Activated T-helper 2 cell treated with anti-CD3 and anti-CD28 coated beads, Interferon-gamma antibody, Interleukin-2, Interleukin-4, amounts not matched to agents 10 μg/mL and 5 μg/mL and 100 μg/mL, durations not matched to agents 14 hours and 24 hours and 36 hours (primary cell): ENCODE results near the gene GAREM1. TPM values are rescaled to one million over a fixed set of nuclear protein-coding genes. Genes with fewer than 3 reads are reported as not detected.

Source experiments
- DNase-seq: peaks from one replicate; pipeline ENCODE4 v3.0.0; 2021; ENCODE audit warnings: low spot score
- H3K27ac Mint-ChIP-seq: one replicate; pipeline ENCODE4 v1.8.0; 2021; ENCODE audit warnings: mixed read lengths
- H3K27me3 Mint-ChIP-seq: one replicate; pipeline ENCODE4 v1.8.0; 2021; ENCODE audit warnings: low read depth, mixed read lengths
- H3K36me3 Mint-ChIP-seq: one replicate; pipeline ENCODE4 v1.8.0; 2021; ENCODE audit warnings: low read depth, mixed read lengths
- H3K4me1 Mint-ChIP-seq: one replicate; pipeline ENCODE4 v1.8.0; 2021; ENCODE audit warnings: low read depth, mixed read lengths
- H3K4me3 Mint-ChIP-seq: one replicate; pipeline ENCODE4 v1.8.0; 2021; ENCODE audit warnings: low read depth, mild to moderate bottlenecking, moderate library complexity, mixed read lengths
- H3K9me3 Mint-ChIP-seq: one replicate; pipeline ENCODE4 v1.8.0; 2021; ENCODE audit warnings: mixed read lengths
- intact Hi-C: fragments of 100-400 bp; cut with micrococcal nuclease; formaldehyde crosslinking; loops from one replicate; pipeline ENCODE4 v1.15.1; 2023
- total RNA-seq: library from RNA; stranded (reverse); gene quantifications from 2 replicates; pipeline ENCODE4 v1.2.3, GENCODE V29; 2022

Gene GAREM1
- total RNA-seq, 1 donor from 2014 or later: not detected

DNA sequence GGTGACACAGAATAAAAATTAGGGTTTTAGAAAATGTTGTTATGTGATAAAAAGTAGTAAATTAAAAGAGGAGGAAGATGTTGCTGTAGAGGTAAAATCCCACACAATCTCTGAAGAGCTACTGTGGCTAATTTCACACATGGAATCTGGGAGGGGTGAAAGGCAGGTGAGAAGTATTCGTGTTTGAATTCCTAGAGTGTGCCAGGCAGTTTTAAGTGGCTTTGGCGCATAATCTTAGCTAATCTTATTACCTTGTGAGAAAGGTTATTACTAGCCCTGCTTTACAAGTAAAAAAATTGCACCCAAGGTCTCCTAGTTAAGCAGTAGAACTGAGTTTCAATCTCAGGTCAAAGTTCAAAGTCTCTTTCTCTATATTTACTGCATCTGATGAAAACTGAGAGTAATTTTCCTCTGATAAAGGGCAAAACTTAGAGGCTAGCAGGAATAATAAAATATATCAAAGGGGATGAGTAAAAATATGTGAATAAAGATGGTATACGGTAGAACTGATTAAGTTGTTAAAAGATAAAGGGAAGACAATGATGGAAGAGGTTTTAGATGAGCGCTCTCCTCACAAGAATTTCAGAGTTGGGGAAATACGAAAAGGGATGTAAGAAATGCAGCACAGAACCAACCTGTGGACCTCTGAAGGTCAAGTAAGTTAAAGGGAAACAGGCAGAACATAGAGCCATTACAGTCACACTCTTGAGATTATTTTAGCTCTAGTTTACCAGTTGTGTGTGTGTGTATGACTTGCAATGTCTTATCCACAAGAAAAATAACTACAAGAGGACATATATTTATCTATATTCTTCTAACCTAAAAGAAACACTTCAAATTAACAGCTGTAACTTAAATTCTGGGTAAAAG is 34.8 kb downstream of the GAREM1 start:
- no peak for DNase-seq
- peaks cover 31% of the 10 kb centered on the region for H3K27me3 Mint-ChIP-seq
- no peaks in the 10 kb centered on the region for H3K36me3 Mint-ChIP-seq
- no peaks in the 10 kb centered on the region for H3K9me3 Mint-ChIP-seq
- H3K4me1 Mint-ChIP-seq: no peaks in the 10 kb centered on the region
- no peak overlapping the region for H3K27ac Mint-ChIP-seq
- intact Hi-C loops: no loop called here
- H3K4me3 Mint-ChIP-seq: no peak overlapping the region

DNA sequence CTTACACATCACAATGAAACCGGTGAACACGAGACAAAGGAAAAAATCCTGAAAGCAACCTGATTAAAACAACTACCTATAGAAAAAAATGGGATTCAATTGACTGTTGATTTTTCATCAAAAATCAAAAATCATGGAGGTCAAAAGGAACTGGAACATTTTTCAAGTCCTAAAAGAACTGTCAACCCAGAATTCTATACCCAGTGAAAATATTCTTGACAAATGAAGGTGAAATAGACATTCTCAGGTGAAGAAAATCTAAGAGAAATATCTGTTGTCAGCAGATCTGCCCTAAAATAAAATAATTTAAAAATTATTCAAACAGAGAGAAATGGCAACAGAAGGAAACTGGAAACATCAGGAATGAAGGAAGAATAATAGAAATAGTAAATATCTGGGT is 38.9 kb downstream of the GAREM1 start:
- Mint-ChIP-seq H3K36me3 (no peaks in the 10 kb centered on the region), H3K27ac (no peak overlapping the region), H3K4me1 (no peaks in the 10 kb centered on the region), H3K27me3 (peaks cover 21% of the 10 kb centered on the region), H3K4me3 (no peak overlapping the region), H3K9me3 (no peaks in the 10 kb centered on the region)
- intact Hi-C loops: no loop called here
- DNase-seq: no peak

DNA sequence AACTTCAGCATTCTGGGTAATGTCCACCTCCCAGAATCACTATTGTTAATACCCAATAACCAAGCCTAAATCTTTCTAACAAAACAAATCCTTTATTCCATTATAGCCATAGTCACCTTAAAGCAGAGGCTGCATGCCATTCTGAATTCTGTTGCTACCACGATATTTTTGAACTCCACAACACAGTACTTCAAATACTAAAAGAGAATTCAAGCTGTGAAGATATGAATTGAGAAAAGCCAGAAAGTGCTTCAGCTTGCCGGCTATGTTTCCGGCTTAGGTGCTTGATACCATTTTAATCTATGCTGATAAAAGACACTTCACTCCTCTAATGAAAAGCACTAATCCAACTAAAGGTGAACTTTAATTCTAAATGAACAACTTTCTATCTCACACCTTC is 41.3 kb downstream of the GAREM1 start:
- H3K27me3 Mint-ChIP-seq: peaks cover 14% of the 10 kb centered on the region
- no peaks in the 10 kb centered on the region for H3K4me1 Mint-ChIP-seq
- no peak overlapping the region for H3K4me3 Mint-ChIP-seq
- no peaks in the 10 kb centered on the region for H3K9me3 Mint-ChIP-seq
- intact Hi-C loops: no loop called here
- H3K27ac Mint-ChIP-seq: no peak overlapping the region
- no peaks in the 10 kb centered on the region for H3K36me3 Mint-ChIP-seq
- no peak for DNase-seq

DNA sequence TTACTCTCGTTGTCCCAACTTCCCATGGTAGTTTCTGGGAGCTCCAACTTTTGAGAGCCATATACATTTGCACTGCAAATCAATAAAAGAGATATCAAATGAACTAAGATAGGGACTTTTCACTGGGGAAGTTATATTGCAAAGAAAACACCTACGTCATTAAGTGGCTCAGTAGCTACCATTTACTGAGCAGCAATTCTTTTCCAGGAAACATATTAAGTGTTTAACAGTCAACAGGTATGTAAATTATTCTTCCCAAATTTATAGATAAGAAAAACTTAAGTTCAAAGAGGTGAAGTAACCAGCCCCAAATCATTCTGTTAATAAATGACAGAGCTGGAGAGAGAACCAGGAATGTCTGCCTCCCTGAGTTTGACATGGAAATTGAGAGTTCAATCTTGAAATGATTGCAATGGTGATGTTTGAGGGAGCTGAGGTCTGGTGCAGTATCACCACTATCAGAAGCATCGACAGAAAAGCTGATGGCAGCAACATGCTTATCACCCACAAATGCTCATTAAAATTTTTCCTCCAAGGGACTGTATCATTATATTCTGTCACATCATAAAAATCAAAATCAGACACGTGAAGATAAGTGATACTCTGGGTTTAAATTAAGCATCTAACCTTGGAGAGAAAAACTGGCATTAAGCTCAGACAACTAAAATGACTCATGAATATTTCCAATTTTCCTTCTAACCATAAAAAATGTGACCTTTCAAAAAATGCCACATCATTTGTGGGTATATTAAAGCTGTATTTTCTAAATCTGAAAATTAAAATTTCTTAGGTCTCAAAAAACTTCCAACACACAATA is 43.4 kb downstream of the GAREM1 start:
- H3K4me1 Mint-ChIP-seq: no peaks in the 10 kb centered on the region
- H3K36me3 Mint-ChIP-seq: no peaks in the 10 kb centered on the region
- H3K27me3 Mint-ChIP-seq: peaks cover 7% of the 10 kb centered on the region
- H3K27ac Mint-ChIP-seq: no peak overlapping the region
- intact Hi-C loops: no loop called here
- no peaks in the 10 kb centered on the region for H3K9me3 Mint-ChIP-seq
- DNase-seq: no peak
- no peak overlapping the region for H3K4me3 Mint-ChIP-seq

DNA sequence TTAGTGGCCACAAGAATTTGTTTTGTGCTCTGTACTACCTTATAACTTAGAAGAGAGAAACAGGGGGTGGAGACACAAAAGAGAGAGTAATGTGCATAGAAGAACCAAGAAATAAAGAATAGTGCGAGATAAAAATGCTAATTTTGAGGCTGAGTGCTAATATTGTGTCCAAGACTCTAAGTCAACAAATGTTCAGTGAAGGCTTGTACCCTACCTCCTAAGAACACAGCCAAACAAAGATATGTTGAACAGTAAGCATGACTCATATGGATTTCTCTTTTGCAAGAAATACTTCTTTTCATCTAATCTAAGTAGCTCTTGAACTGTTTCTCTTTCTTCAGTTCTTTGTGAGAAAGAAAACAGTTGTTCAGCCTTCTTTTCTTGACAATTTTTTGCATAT is 45.2 kb downstream of the GAREM1 start:
- Mint-ChIP-seq H3K4me1 (no peaks in the 10 kb centered on the region), H3K27ac (no peak overlapping the region), H3K4me3 (no peak overlapping the region), H3K27me3 (peaks cover 6% of the 10 kb centered on the region), H3K9me3 (no peaks in the 10 kb centered on the region), H3K36me3 (no peaks in the 10 kb centered on the region)
- intact Hi-C loops: no loop called here
- no peak for DNase-seq

DNA sequence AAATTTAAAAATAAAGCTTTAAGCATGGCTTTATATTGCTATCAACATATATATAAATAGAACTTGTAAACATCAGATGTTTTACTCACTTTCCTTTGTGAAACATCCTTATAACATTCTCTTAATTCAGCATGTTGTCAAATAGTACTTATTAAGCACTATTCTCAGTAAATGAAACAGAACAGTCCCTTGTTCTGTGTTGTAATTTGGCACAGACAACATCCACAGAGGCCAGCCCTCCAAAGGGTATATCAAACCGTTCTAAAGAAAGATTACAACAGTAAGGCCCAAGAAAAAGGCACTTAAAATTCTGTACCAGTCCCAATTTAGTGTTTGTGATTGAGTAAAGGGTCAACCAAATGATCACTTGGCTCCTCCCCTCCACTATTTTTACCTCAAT is 46.0 kb downstream of the GAREM1 start:
- H3K36me3 Mint-ChIP-seq: no peaks in the 10 kb centered on the region
- H3K27ac Mint-ChIP-seq: no peak overlapping the region
- intact Hi-C loops: no loop called here
- no peak for DNase-seq
- no peak overlapping the region for H3K4me3 Mint-ChIP-seq
- H3K9me3 Mint-ChIP-seq: no peaks in the 10 kb centered on the region
- no peaks in the 10 kb centered on the region for H3K4me1 Mint-ChIP-seq
- H3K27me3 Mint-ChIP-seq: peaks cover 4% of the 10 kb centered on the region

DNA sequence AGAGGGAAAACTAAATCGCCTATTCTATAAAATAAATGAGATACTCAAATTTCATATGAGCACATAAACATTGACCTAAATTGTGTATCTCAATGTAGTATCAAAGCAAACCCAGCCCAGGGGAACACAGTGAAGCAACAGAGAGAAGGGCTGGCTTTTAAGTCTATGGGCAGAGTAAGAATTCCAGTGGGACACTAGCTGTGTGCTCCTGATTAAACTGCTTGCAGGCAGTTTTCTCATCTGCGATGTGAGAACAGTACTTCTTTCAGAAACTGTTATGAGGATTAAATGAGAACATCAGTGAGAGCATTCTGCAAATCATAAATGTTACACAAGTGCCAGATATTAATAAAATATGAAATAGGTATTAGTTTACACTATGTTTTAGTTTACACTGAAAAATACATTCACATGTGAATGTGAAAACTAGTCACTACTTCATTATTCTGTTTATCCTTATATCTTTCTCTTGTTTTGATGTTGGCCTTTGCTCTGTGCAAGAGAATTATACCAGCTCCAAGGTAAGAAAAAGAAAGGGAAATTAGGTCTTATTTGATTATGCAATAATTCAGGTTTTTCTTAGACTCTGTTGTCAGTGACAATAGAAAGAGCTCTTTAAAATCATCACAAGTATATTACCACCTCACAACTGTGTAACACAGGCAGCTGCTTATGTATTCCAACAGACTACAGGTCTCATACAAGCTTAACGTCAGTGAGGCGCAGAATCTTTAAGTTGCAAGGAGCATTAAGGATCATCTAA is 47.5 kb downstream of the GAREM1 start:
- no peak overlapping the region for H3K4me3 Mint-ChIP-seq
- intact Hi-C loops: no loop called here
- no peak overlapping the region for H3K27ac Mint-ChIP-seq
- H3K27me3 Mint-ChIP-seq: peaks cover 3% of the 10 kb centered on the region
- no peak for DNase-seq
- no peaks in the 10 kb centered on the region for H3K4me1 Mint-ChIP-seq
- no peaks in the 10 kb centered on the region for H3K36me3 Mint-ChIP-seq
- no peaks in the 10 kb centered on the region for H3K9me3 Mint-ChIP-seq

DNA sequence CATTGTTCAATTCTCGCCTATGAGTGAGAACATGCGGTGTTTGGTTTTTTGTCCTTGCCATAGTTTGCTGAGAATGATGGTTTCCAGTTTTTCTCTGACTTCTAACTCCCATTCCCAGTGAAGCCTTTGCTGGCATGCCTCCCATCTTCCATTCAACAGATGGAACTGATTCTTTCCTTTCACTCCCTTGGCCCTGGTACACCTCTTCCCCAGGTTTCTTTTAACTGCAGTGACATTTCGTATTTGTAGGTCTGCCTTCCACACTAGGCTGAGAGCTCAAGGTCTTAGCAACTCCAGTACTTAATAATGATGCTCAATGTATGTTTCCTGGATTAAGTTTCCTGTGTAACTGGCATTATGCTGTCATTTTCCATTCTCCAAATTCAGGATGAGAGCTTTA is 48.5 kb downstream of the GAREM1 start:
- DNase-seq: no peak
- intact Hi-C loops: no loop called here
- Mint-ChIP-seq H3K9me3 (no peaks in the 10 kb centered on the region), H3K4me1 (no peaks in the 10 kb centered on the region), H3K27ac (no peak overlapping the region), H3K36me3 (no peaks in the 10 kb centered on the region), H3K4me3 (no peak overlapping the region), H3K27me3 (peaks cover 3% of the 10 kb centered on the region)

DNA sequence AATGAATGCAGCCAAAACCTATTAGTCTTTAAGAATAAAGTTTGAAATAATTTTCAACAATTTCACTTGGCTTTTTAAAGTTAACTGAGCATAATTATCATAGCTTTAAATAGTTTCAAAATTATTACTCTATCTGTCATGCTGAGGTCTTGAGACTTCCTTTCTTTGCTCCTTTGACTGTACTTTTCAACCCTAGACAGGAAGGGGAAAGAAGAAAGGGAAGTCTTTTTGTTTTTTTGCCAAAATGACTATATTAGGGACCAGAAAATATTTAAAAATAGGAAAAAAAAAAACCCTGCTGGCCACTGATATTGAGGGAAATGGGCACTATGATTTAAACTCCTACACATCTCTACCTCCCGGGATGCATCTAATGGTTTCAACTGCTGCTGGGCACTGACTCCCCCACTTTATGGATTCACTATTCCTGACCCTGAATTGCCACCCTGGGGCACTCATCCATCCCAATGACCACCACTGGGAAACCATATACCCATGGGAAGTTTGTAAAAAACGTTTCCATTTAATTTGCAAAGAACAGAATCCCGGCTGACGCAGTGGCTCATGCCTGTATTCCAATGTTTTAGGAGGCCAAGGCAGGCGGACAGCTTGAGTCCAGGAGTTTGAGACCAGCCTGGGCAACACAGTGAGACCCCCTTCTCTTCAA is 50.5 kb downstream of the GAREM1 start:
- Mint-ChIP-seq H3K36me3 (no peaks in the 10 kb centered on the region), H3K9me3 (no peaks in the 10 kb centered on the region), H3K27ac (no peak overlapping the region), H3K4me3 (no peak overlapping the region), H3K4me1 (no peaks in the 10 kb centered on the region), H3K27me3 (peaks cover 3% of the 10 kb centered on the region)
- intact Hi-C loops: no loop called here
- DNase-seq: no peak

DNA sequence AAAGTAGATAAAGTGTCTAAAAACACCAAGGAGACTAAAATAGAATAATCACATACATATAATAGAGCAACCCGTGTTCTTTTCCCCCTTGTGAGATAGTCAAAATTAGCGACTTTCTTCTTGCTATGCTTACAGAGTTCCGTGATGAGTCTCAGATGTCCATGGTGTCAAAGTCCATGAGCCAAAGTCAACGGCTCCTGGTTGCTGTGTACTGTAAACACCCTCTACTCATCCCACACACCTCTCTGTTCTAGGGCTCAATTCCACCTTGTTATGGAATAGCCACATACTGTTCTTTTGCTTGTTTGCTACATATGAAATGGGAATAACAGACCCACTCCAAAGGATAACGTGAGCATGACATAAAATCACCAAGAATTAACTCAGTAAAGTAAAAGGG is 52.5 kb downstream of the GAREM1 start:
- no peak for DNase-seq
- Mint-ChIP-seq H3K4me1 (no peaks in the 10 kb centered on the region), H3K27me3 (peaks cover 3% of the 10 kb centered on the region), H3K27ac (no peak overlapping the region), H3K36me3 (no peaks in the 10 kb centered on the region), H3K9me3 (no peaks in the 10 kb centered on the region), H3K4me3 (no peak overlapping the region)
- intact Hi-C loops: no loop called here

DNA sequence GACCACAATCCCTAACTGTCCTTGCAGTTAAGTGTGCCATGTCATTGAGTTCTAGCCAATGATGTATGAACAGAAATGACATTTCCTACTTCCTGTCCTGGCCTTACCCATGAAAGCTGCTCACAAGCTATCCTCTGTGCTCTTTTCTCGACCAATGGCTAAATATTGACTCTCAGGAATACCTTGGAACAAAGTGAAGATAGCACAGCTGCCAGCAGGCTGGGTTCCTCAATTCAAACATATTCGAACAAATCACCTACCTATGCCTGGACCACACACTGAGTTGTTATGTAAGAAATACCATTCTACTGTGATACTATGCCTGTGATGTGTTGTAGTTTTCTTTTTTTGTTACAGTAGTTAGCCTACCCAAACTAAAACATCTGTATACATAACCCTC is 65.1 kb downstream of the GAREM1 start:
- H3K27me3 Mint-ChIP-seq: peaks cover 8% of the 10 kb centered on the region
- H3K4me3 Mint-ChIP-seq: no peak overlapping the region
- intact Hi-C loops: no loop called here
- no peaks in the 10 kb centered on the region for H3K4me1 Mint-ChIP-seq
- no peaks in the 10 kb centered on the region for H3K9me3 Mint-ChIP-seq
- H3K36me3 Mint-ChIP-seq: no peaks in the 10 kb centered on the region
- H3K27ac Mint-ChIP-seq: no peak overlapping the region
- DNase-seq: no peak

DNA sequence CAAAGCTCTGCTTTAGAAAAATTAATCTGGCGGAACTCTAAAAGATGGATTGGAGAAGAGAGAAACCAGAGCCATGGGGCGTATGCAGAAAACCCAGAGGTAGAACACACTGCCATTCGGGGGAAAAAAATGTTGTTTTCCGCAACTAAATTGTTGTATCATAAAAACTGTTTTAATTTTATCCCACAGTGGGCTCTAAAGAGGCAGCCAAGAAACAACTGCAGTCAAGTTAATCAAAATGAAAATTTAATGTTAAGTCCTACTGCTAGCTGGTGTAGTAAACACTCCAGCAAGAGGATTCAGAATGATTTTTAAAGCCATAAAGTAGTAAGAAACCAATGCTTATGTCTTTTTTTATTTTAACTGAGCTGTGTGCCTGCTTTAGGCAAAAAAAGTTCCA is 69.1 kb downstream of the GAREM1 start:
- no peaks in the 10 kb centered on the region for H3K9me3 Mint-ChIP-seq
- intact Hi-C loops: no loop called here
- H3K27me3 Mint-ChIP-seq: peaks cover 3% of the 10 kb centered on the region
- H3K36me3 Mint-ChIP-seq: no peaks in the 10 kb centered on the region
- no peak overlapping the region for H3K27ac Mint-ChIP-seq
- no peak for DNase-seq
- H3K4me3 Mint-ChIP-seq: no peak overlapping the region
- H3K4me1 Mint-ChIP-seq: no peaks in the 10 kb centered on the region
